HUDEP-2 (cell line): ENCODE results near the gene C3orf80.
A peak's percentile ranks its signal among the peaks of the same experiment; 100 is the strongest.
"Not testable (repeated sequence)": the region's sequence is repeated elsewhere in the genome, so short reads cannot be mapped to it uniquely, and the experiment has no call there.

ENCODE experiments used
- DNase-seq, 76 experiments: peaks; one replicate each; lab custom pipeline; 2025; ENCODE audit not compliant: unreplicated experiment in 76 of 76; lab: John Stamatoyannopoulos, UW

The C3orf80 gene

GRCh38 chr3:160210799-160211221 lies 14.4 kb upstream of the C3orf80 start:
- DNase-seq = peak in 4 of 76 experiments; percentile 3 to 20 (median 6)

GRCh38 chr3:160213191-160213590 lies 12.0 kb upstream of the C3orf80 start:
- DNase-seq = no peak

GRCh38 chr3:160217675-160218074 lies 7.5 kb upstream of the C3orf80 start:
- no peak for DNase-seq

GRCh38 chr3:160218136-160218535 lies 7.1 kb upstream of the C3orf80 start:
- DNase-seq = no peak

- no peak for DNase-seq
Measured at GRCh38 chr3:160220038-160220437, 5.2 kb upstream of the C3orf80 start.

GRCh38 chr3:160221019-160221418 lies 4.2 kb upstream of the C3orf80 start:
- DNase-seq = no peak

- no peak for DNase-seq
Measured at GRCh38 chr3:160224256-160224655, 966 bp upstream of the C3orf80 start.

- no peak for DNase-seq
Measured at GRCh38 chr3:160224811-160225175, 429 bp upstream of the C3orf80 start.

GRCh38 chr3:160226026-160226907 lies 1.0 kb downstream of the C3orf80 start:
- peak in 43 of 76 experiments; percentile 2 to 56 (median 25) for DNase-seq

GRCh38 chr3:160227419-160227818 lies 2.2 kb downstream of the C3orf80 start:
- DNase-seq = peak in 1 of 76 experiments; percentile 25

GRCh38 chr3:160232014-160232413 lies 6.8 kb downstream of the C3orf80 start:
- no peak for DNase-seq

- not testable (repeated sequence) for DNase-seq
Measured at GRCh38 chr3:160240719-160241118, 15.5 kb downstream of the C3orf80 start.

GRCh38 chr3:160245261-160245800 lies 20.1 kb downstream of the C3orf80 start:
- no peak for DNase-seq

GRCh38 chr3:160247766-160248165 lies 22.5 kb downstream of the C3orf80 start:
- DNase-seq = no peak

GRCh38 chr3:160253298-160253697 lies 28.1 kb downstream of the C3orf80 start:
- DNase-seq = no peak

- no peak for DNase-seq
Measured at GRCh38 chr3:160257606-160258005, 32.4 kb downstream of the C3orf80 start.

GRCh38 chr3:160259589-160259988 lies 34.4 kb downstream of the C3orf80 start:
- DNase-seq = no peak

GRCh38 chr3:160260587-160261270 lies 35.5 kb downstream of the C3orf80 start:
- DNase-seq = no peak

- DNase-seq = no peak
Measured at GRCh38 chr3:160265088-160265487, 39.9 kb downstream of the C3orf80 start.
